IPS-18c (cell line): Measurements from ENCODE around the gene GCFC2.
A peak's percentile ranks its signal among the peaks of the same experiment; 100 is the strongest.
"Not testable (repeated sequence)": the region's sequence is repeated elsewhere in the genome, so short reads cannot be mapped to it uniquely, and the experiment has no call there.

Experiments used
- H3K4me3 ChIP-seq: 2 replicates; pipeline ENCODE4 v1.7.0; 2013; ENCODE audit warnings: low read depth, mild to moderate bottlenecking, low read length, moderate library complexity; ENCODE audit not compliant: insufficient read depth
- H3K9me3 ChIP-seq: one replicate; pipeline ENCODE4 v1.6.1; 2013; ENCODE audit warnings: mild to moderate bottlenecking, low read length, moderate library complexity; ENCODE audit not compliant: control insufficient read depth, insufficient read depth

GCFC2 gene

GRCh38 chr2:75710577-75711253, at the start of gene GCFC2:
Gene GCFC2, minus strand, starts transcription at chr2:75710915. Its CDS starts 60 bp downstream, at chr2:75710855.
- Histone ChIP-seq H3K4me3 (peak within 1 kb of the TSS; percentile 70), H3K9me3 (no peaks in the 10 kb centered on the region)

- Histone ChIP-seq H3K9me3 (no peaks in the 10 kb centered on the region), H3K4me3 (no peak overlapping the region)
Measured at GRCh38 chr2:75752828-75753227, 42.1 kb upstream of the GCFC2 start.

GRCh38 chr2:75751824-75752468, 41.2 kb upstream of the GCFC2 start:
- Histone ChIP-seq H3K9me3 (no peaks in the 10 kb centered on the region), H3K4me3 (no peak overlapping the region)

GRCh38 chr2:75751360-75751759, 40.6 kb upstream of the GCFC2 start:
- no peak overlapping the region for H3K4me3 ChIP-seq
- no peaks in the 10 kb centered on the region for H3K9me3 ChIP-seq

- H3K4me3 ChIP-seq: no peak overlapping the region
Measured at GRCh38 chr2:75737961-75738360, 27.2 kb upstream of the GCFC2 start.

GRCh38 chr2:75736276-75736675, 25.6 kb upstream of the GCFC2 start:
- Histone ChIP-seq H3K4me3 (no peak overlapping the region), H3K9me3 (no peaks in the 10 kb centered on the region)

More at GRCh38 chr2:75737961-75738360, 27.2 kb upstream of the GCFC2 start:
- H3K9me3 ChIP-seq: no peaks in the 10 kb centered on the region

- Histone ChIP-seq H3K4me3 (no peak overlapping the region), H3K9me3 (no peaks in the 10 kb centered on the region)
Measured at GRCh38 chr2:75729861-75730260, 19.1 kb upstream of the GCFC2 start.

GRCh38 chr2:75728614-75729419, 18.1 kb upstream of the GCFC2 start:
- no peak overlapping the region for H3K4me3 ChIP-seq
- no peaks in the 10 kb centered on the region for H3K9me3 ChIP-seq

GRCh38 chr2:75722687-75723086, 12.0 kb upstream of the GCFC2 start:
- H3K4me3 ChIP-seq: no peak overlapping the region
- no peaks in the 10 kb centered on the region for H3K9me3 ChIP-seq

- Histone ChIP-seq H3K4me3 (no peak overlapping the region), H3K9me3 (no peaks in the 10 kb centered on the region)
Measured at GRCh38 chr2:75720525-75720924, 9.8 kb upstream of the GCFC2 start.

- no peak overlapping the region for H3K4me3 ChIP-seq
- no peaks in the 10 kb centered on the region for H3K9me3 ChIP-seq
Measured at GRCh38 chr2:75719616-75720015, 8.9 kb upstream of the GCFC2 start.

- H3K4me3 ChIP-seq: no peak overlapping the region
- no peaks in the 10 kb centered on the region for H3K9me3 ChIP-seq
Measured at GRCh38 chr2:75716406-75716805, 5.7 kb upstream of the GCFC2 start.

- H3K9me3 ChIP-seq, H3K4me3 ChIP-seq: not testable (repeated sequence)
Measured at GRCh38 chr2:75711590-75711989, 875 bp upstream of the GCFC2 start.

GRCh38 chr2:75710220-75710576, 517 bp downstream of the GCFC2 start:
- H3K9me3 ChIP-seq: no peaks in the 10 kb centered on the region
- H3K4me3 ChIP-seq: peak overlapping the region; percentile 70

- Histone ChIP-seq H3K4me3 (no peak overlapping the region), H3K9me3 (no peaks in the 10 kb centered on the region)
Measured at GRCh38 chr2:75709297-75709696, 1.4 kb downstream of the GCFC2 start.

- H3K9me3 ChIP-seq: no peaks in the 10 kb centered on the region
- H3K4me3 ChIP-seq: no peak overlapping the region
Measured at GRCh38 chr2:75707901-75708300, 2.8 kb downstream of the GCFC2 start.

GRCh38 chr2:75705921-75706320, 4.8 kb downstream of the GCFC2 start:
- no peak overlapping the region for H3K4me3 ChIP-seq
- H3K9me3 ChIP-seq: no peaks in the 10 kb centered on the region
